Lung (tissue), 12 donors: ENCODE results near the gene EEIG1. TPM values are rescaled to one million over a fixed set of nuclear protein-coding genes. Genes with fewer than 3 reads are reported as not detected.

ENCODE experiments used
- ATAC-seq: fragments of 200-7000 bp; cut with Tn5 transposase; one replicate; pipeline ENCODE4 v1.9.1; 2020; ENCODE audit warnings: moderate number of reproducible peaks; ENCODE audit not compliant: insufficient read depth, low FRiP score
- DNase-seq, 3 donors: peaks; one replicate each; pipeline ENCODE4 v3.0.0-alpha.2; 2013 to 2017
- H3K27ac ChIP-seq, 2 donors: one replicate each; pipeline ENCODE4 v1.5.1; 2013; ENCODE audit warnings: mild to moderate bottlenecking in 2 of 2, moderate library complexity in 2 of 2, control low read depth in 1 of 2, inconsistent platforms in 1 of 2, low read depth in 1 of 2, low read length in 1 of 2
- H3K27me3 ChIP-seq, 3 donors: one replicate each; pipeline ENCODE4 v1.5.1; 2013; ENCODE audit warnings: low read length in 2 of 3; ENCODE audit not compliant: control insufficient read depth in 3 of 3, insufficient read depth in 3 of 3
- H3K36me3 ChIP-seq, 4 donors: one replicate each; pipeline ENCODE4 v1.5.1; 2013; ENCODE audit warnings: low read length in 4 of 4, mild to moderate bottlenecking in 1 of 4, moderate library complexity in 1 of 4; ENCODE audit not compliant: control insufficient read depth in 4 of 4, insufficient read depth in 4 of 4
- H3K4me1 ChIP-seq, 5 donors: one replicate each; pipeline ENCODE4 v1.5.1; 2013; ENCODE audit warnings: low read length in 5 of 5, mild to moderate bottlenecking in 2 of 5, moderate library complexity in 1 of 5; ENCODE audit not compliant: control insufficient read depth in 5 of 5, insufficient read depth in 5 of 5
- H3K4me3 ChIP-seq: one replicate; pipeline ENCODE4 v1.5.1; 2013; ENCODE audit warnings: mild to moderate bottlenecking, control low read depth, moderate library complexity
- H3K9ac ChIP-seq, 2 donors: one replicate each; pipeline ENCODE4 v1.5.1; 2013; ENCODE audit warnings: low read length in 2 of 2, control low read depth in 1 of 2; ENCODE audit not compliant: insufficient read depth in 1 of 2
- H3K9me3 ChIP-seq, 4 donors: one replicate each; pipeline ENCODE4 v1.5.1; 2013; ENCODE audit warnings: low read length in 3 of 4, mild to moderate bottlenecking in 1 of 4, moderate library complexity in 1 of 4; ENCODE audit not compliant: control insufficient read depth in 4 of 4, insufficient read depth in 3 of 4
- WGBS, 2 donors: extraction: QIAGEN DNeasy Blood & Tissue Kit; methylation state at CpG; one replicate each; pipeline ENCODE4 v1.1.7; 2013; 5-methylcytosine and 5-hydroxymethylcytosine counted together
- polyA plus RNA-seq, 2 donors: library from polyadenylated mRNA; stranded (reverse); fragments of 200-250 nt; gene quantifications; one replicate each; pipeline ENCODE4 v1.2.1, GENCODE V29; 2013
- total RNA-seq, 2 donors: library from RNA; depleted of rRNA in 1 of 2; stranded (reverse); fragments of >200 nt in 1 of 2; gene quantifications; one replicate each; pipeline ENCODE4 v1.2.1, GENCODE V29; 2014 to 2021
- TF ChIP-seq, protein P1 (sequence below): IDR thresholded peaks from 2 replicates; pipeline ENCODE4 v1.5.1; 2012; ENCODE audit warnings: mild to moderate bottlenecking; ENCODE audit errors: control extremely low read depth, extremely low read depth
- donor health status: control.
- donor health status: control.
- donor health status: Bipolar disorder and iron deficiency.
- donor health status: healthy.
- donor health status: DM: yes; HTN: yes; CAD: no.

The EEIG1 gene
- total and polyA plus RNA-seq, 4 donors = 13.4 to 66.5 (median 32.7) TPM

- Histone ChIP-seq H3K9ac (no peak overlapping the region), H3K27ac (peak overlapping the region; percentile 40 to 51), H3K4me3 (no peak overlapping the region)
Measured at GRCh38 chr9:127971357-127972235, 9.2 kb downstream of the EEIG1 start.

DNA sequence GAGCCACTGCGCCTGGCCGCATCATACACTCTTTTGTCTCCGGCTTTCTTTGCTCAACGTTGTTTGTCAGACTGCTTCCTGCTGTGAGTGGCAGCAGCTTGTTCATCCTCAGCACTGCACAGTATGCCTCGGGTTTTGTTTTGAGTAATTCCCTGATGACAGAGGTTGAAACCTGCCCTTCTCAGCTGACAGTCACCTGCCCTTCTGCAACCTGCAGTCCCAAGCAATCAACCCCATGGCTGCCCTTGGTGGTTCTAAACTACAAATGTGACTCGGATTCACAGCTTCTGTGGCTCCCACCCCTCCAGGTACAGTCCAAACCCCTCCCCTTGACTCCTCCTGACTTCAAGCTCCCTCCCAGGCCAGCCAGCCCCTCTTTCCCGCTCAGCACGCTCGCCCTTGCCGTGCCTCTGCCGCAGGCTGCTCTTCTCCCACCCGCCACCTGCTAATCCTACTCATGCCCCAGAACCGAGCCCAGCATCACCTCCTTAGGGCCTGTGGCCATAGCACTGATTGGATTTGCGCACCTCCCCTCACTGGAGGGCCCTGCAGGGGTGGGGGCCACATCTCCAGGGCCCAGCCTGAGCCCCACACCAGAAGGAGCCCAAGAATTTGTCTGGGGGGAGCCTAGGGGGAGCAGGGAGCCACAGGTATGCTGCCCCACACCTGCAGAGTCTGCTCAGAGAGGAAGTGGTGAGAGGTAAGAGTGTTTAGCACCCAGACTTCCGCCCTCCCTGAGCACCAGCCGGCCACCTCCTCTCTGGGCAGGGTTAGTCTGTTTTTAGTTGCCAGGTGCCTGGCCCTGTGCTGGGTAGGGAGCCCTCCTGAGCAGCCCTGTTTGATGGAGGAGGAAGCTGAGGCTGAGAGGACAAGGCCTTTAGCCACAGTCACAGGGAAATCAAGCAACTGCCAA lies 10.1 kb downstream of the EEIG1 start:
- 64 to 71% methylated on average over 16 of the region's 16 CpGs for WGBS, 2 donors
- no peak overlapping the region for H3K9ac ChIP-seq
- DNase-seq = no peak

More at GRCh38 chr9:127971357-127972235, 9.2 kb downstream of the EEIG1 start:
- peaks cover 0 to 3% (median 0%) of the 10 kb centered on the region in 4 donors for H3K36me3 ChIP-seq
- no peaks in the 10 kb centered on the region for H3K27me3 ChIP-seq
- ATAC-seq = no peak
- WGBS, 2 donors = 47 to 53% methylated on average over 19 to 20 of the region's 20 CpGs
- no peaks in the 10 kb centered on the region for H3K9me3 ChIP-seq
- peaks cover 24 to 94% (median 57%) of the 10 kb centered on the region in 5 donors for H3K4me1 ChIP-seq
- peak in 1 of 3 donors; percentile 48 for DNase-seq
- TF ChIP-seq, protein P1, sequence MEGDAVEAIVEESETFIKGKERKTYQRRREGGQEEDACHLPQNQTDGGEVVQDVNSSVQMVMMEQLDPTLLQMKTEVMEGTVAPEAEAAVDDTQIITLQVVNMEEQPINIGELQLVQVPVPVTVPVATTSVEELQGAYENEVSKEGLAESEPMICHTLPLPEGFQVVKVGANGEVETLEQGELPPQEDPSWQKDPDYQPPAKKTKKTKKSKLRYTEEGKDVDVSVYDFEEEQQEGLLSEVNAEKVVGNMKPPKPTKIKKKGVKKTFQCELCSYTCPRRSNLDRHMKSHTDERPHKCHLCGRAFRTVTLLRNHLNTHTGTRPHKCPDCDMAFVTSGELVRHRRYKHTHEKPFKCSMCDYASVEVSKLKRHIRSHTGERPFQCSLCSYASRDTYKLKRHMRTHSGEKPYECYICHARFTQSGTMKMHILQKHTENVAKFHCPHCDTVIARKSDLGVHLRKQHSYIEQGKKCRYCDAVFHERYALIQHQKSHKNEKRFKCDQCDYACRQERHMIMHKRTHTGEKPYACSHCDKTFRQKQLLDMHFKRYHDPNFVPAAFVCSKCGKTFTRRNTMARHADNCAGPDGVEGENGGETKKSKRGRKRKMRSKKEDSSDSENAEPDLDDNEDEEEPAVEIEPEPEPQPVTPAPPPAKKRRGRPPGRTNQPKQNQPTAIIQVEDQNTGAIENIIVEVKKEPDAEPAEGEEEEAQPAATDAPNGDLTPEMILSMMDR = no peak

GRCh38 chr9:127968700-127969383 lies 11.9 kb downstream of the EEIG1 start:
- Histone ChIP-seq H3K9me3 (no peaks in the 10 kb centered on the region), H3K4me3 (no peak overlapping the region), H3K4me1 (peaks cover 25 to 94% (median 63%) of the 10 kb centered on the region in 5 donors), H3K36me3 (no peaks in the 10 kb centered on the region), H3K9ac (peak overlapping the region in 1 of 2 donors; percentile 14), H3K27me3 (no peaks in the 10 kb centered on the region), H3K27ac (peak overlapping the region; percentile 37 to 57)
- WGBS, 2 donors = 68 to 75% methylated on average over 10 of the region's 10 CpGs
- DNase-seq (peak; percentile 56 to 66 (median 65)), ATAC-seq (no peak)
- TF ChIP-seq, protein P1 = no peak

More for the DNA sequence above, 10.1 kb downstream of the EEIG1 start:
- Histone ChIP-seq H3K4me3 (no peak overlapping the region), H3K27me3 (no peaks in the 10 kb centered on the region), H3K27ac (peak overlapping the region in 1 of 2 donors; percentile 17), H3K36me3 (no peaks in the 10 kb centered on the region), H3K9me3 (no peaks in the 10 kb centered on the region), H3K4me1 (peaks cover 31 to 94% (median 64%) of the 10 kb centered on the region in 5 donors)
- TF ChIP-seq, protein P1 = no peak
- no peak for ATAC-seq
